Right lobe of liver (tissue), 6 donors: Measurements from ENCODE around the gene HSD17B12. TPM values are rescaled to one million over a fixed set of nuclear protein-coding genes. Genes with fewer than 3 reads are reported as not detected.

Source experiments
- ATAC-seq, 4 donors: fragments of 200-7000 bp; cut with Tn5 transposase; one replicate each; pipeline ENCODE4 v1.9.1; 2020; ENCODE audit warnings: mild to moderate bottlenecking in 4 of 4, moderate library complexity in 4 of 4
- DNase-seq, 3 donors: peaks; one replicate each; pipeline ENCODE4 v3.0.0-alpha.2; 2020
- H3K27ac ChIP-seq, 3 donors: fragments of 200-600 bp; one replicate each; pipeline ENCODE4 v1.8.0; 2022
- H3K27me3 ChIP-seq, 2 donors: fragments of 200-600 bp; one replicate each; pipeline ENCODE4 v1.8.0; 2022
- H3K36me3 ChIP-seq, 4 donors: fragments of 200-600 bp; sonication (generic) in 1 of 4; one replicate each; pipeline versions ENCODE4 v1.5.1 to v1.8.0; 2017 to 2022; ENCODE audit warnings: control low read depth in 1 of 4
- H3K4me1 ChIP-seq, 4 donors: fragments of 200-600 bp; sonication (generic) in 1 of 4; one replicate each; pipeline versions ENCODE4 v1.5.1 to v1.8.0; 2017 to 2022; ENCODE audit warnings: control low read depth in 1 of 4
- H3K4me3 ChIP-seq, 3 donors: fragments of 200-600 bp; one replicate each; pipeline ENCODE4 v1.8.0; 2022
- H3K9me3 ChIP-seq, 4 donors: fragments of 200-600 bp; sonication (generic) in 1 of 4; one replicate each; pipeline versions ENCODE4 v1.5.1 to v1.8.0; 2017 to 2022; ENCODE audit warnings: control low read depth in 1 of 4
- POLR2A ChIP-seq: fragments of 450-650 bp; IDR thresholded peaks from one replicate; pipeline ENCODE4 v1.6.1; 2017; ENCODE audit warnings: antibody characterized with exemption, mild to moderate bottlenecking
- WGBS: methylation state at CpG from one replicate; pipeline ENCODE4 v1.1.6; 2018; ENCODE audit warnings: low coverage, low lambda C conversion rate; ENCODE audit not compliant: insufficient coverage; ENCODE audit errors: missing lambda C conversion rate; 5-methylcytosine and 5-hydroxymethylcytosine counted together
- intact Hi-C, 2 donors: fragments of 100-400 bp; cut with DNase I; formaldehyde crosslinking; loops; one replicate each; pipeline versions ENCODE4 v1.11.2 to v1.14.1; 2022
- total RNA-seq, 6 experiments: library from RNA; depleted of rRNA in 2 of 6; stranded (reverse); fragments of >200 nt in 2 of 6; fragmentation: NEBNext Ultra II Directional in 3 of 6; extraction: Animal tissue kit (Norgen Biotek cat#: 25700) in 3 of 6; gene quantifications; one replicate each; pipeline versions ENCODE4 v1.1.0 to v1.2.4, GENCODE V29; 2016 to 2023
- TF ChIP-seq, protein P1 (sequence below), 4 donors: fragments of 200-600 bp in 3 of 4; fragments of 450-650 bp in 1 of 4; IDR thresholded peaks; one replicate each; pipeline versions ENCODE4 v1.5.1 to v1.8.0; 2016 to 2022; ENCODE audit warnings: antibody characterized with exemption in 4 of 4, mild to moderate bottlenecking in 2 of 4
- donor health status: DM: no; HTN: yes; CAD: no.
- donor health status: DM: no; HTN: no; CAD: no.
- donor health status: DM: no; HTN: no; CAD: no.
- donor health status: DM: no; HTN: yes; CAD: no.
- donor health status: DM: no; HTN: yes; CAD: no.

Gene HSD17B12
- total RNA-seq, 6 experiments from 2014 or later, result 68.3 to 107 (median 93.2) TPM

DNA sequence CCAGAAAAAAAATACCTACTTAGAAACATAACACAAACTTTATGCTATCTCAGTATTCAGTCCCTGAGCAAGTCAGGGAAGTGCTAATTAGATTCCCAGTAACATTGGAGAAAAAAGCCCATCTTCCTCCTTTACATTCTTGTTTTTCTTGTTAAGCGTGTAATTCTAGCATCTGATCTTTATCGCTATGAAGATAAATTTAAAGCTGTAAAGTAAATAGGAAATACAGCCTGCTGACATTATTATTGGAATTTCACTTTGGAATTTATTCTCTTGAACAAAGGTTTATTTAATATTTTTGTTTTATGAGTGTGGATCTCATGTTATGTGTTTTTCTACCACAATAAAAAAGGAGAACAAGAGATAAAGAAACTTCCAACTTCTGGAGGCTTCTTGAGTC is 214.0 kb downstream of the HSD17B12 start:
- ATAC-seq (no peak), DNase-seq (no peak)
- no peaks in the 10 kb centered on the region for H3K9me3 ChIP-seq
- no peaks in the 10 kb centered on the region for H3K27me3 ChIP-seq
- TF ChIP-seq, protein P1, sequence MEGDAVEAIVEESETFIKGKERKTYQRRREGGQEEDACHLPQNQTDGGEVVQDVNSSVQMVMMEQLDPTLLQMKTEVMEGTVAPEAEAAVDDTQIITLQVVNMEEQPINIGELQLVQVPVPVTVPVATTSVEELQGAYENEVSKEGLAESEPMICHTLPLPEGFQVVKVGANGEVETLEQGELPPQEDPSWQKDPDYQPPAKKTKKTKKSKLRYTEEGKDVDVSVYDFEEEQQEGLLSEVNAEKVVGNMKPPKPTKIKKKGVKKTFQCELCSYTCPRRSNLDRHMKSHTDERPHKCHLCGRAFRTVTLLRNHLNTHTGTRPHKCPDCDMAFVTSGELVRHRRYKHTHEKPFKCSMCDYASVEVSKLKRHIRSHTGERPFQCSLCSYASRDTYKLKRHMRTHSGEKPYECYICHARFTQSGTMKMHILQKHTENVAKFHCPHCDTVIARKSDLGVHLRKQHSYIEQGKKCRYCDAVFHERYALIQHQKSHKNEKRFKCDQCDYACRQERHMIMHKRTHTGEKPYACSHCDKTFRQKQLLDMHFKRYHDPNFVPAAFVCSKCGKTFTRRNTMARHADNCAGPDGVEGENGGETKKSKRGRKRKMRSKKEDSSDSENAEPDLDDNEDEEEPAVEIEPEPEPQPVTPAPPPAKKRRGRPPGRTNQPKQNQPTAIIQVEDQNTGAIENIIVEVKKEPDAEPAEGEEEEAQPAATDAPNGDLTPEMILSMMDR (IDR thresholded peaks at IDR 0.05), result no peak
- H3K36me3 ChIP-seq, result peaks cover 0 to 69% (median 16%) of the 10 kb centered on the region in 4 donors
- intact Hi-C loops, result loop anchor here (5.0 to 10.0 kb wide), 2 partner anchors 140 to 143 kb away; no protein-coding TSS in a partner anchor
- no peak overlapping the region for H3K27ac ChIP-seq
- H3K4me1 ChIP-seq, result peaks cover 0 to 7% (median 0%) of the 10 kb centered on the region in 4 donors
- no peak overlapping the region for H3K4me3 ChIP-seq
- 83% methylated on average over 2 of the region's 2 CpGs for WGBS

DNA sequence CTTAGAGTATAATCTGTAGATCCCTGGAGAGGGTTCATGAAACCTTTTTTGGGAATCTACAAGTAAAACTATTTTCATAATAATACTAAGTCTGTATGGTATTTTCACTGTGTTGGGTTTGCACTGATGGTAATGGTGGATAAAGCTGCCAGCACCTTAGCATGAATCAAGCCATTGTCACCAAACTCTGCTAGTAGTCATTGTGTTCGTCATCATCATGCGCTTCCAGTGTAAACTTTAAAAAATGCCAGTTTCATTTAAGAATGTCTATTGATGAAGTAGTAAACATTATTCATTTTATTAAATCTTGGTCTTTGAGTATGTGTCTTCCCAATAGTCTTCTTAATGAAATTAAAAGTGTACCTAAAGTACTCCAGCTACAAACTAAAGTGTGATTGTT is 215.1 kb downstream of the HSD17B12 start:
- TF ChIP-seq, protein P1 (IDR thresholded peaks at IDR 0.05), result no peak
- no peak for TF ChIP-seq POLR2A
- intact Hi-C loops, result loop anchor here in 1 of 2 donors (10.0 kb wide), 1 partner anchor 139 kb away; no protein-coding TSS in a partner anchor

DNA sequence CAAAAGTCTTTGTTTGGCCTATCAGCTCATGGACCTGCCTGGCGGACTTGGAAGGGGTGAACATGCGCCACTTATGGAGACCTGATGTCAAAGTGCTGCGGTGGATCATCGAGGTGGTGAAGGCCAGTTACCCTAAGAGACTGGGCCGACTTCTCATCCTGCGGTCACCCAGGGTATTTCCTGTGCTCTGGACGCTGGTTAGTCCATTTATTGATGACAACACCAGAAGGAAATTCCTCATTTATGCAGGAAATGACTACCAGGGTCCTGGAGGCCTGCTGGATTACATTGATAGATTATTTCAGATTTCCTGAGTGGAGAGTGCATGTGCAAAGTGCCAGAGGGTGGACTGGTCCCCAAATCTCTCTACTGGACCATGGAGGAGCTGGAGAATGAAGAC is 218.0 kb downstream of the HSD17B12 start:
- peak in 3 of 4 donors; percentile 25 to 62 (median 33) for ATAC-seq
- no peaks in the 10 kb centered on the region for H3K27me3 ChIP-seq
- TF ChIP-seq, protein P1 (IDR thresholded peaks at IDR 0.05), result no peak
- TF ChIP-seq POLR2A, result no peak
- H3K4me3 ChIP-seq, result no peak overlapping the region
- peaks cover 1 to 53% (median 4%) of the 10 kb centered on the region in 4 donors for H3K36me3 ChIP-seq
- H3K27ac ChIP-seq, result no peak overlapping the region
- 86% methylated on average over 4 of the region's 7 CpGs for WGBS
- no peaks in the 10 kb centered on the region for H3K9me3 ChIP-seq
- DNase-seq, result no peak
- no peaks in the 10 kb centered on the region for H3K4me1 ChIP-seq
- intact Hi-C loops, result loop anchor here in 1 of 2 donors (10.0 kb wide), 1 partner anchor 136 kb away; no protein-coding TSS in a partner anchor

More for the DNA sequence above, 215.1 kb downstream of the HSD17B12 start:
- Histone ChIP-seq H3K4me3 (no peak overlapping the region), H3K27ac (no peak overlapping the region), H3K9me3 (no peaks in the 10 kb centered on the region), H3K27me3 (no peaks in the 10 kb centered on the region), H3K4me1 (no peaks in the 10 kb centered on the region), H3K36me3 (peaks cover 0 to 64% (median 16%) of the 10 kb centered on the region in 4 donors)
- no peak for DNase-seq
- 96% methylated on average over 2 of the region's 2 CpGs for WGBS
- no peak for ATAC-seq

DNA sequence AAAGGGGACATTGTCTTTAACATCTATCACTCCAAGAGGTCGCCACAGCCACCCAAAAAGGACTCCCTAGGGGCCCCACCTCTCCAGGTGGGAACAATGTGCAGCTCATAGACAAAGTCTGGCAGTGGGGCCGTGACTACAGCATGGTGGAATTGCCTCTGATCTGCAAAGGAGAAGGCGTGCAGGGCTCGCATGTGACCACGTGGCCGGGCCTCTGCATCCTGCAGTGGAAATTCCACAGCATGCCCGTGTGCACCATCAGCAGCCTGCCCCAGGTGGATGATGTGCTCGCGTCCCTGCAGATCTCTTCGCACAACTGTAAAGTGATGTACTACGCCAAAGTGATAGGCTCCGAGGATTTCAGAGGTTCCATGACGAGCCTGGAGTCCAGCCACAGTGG is 218.6 kb downstream of the HSD17B12 start:
- peaks cover 0 to 51% (median 4%) of the 10 kb centered on the region in 4 donors for H3K36me3 ChIP-seq
- no peaks in the 10 kb centered on the region for H3K9me3 ChIP-seq
- no peaks in the 10 kb centered on the region for H3K4me1 ChIP-seq
- 50% methylated on average over 2 of the region's 13 CpGs for WGBS
- TF ChIP-seq, protein P1 (IDR thresholded peaks at IDR 0.05), result no peak
- TF ChIP-seq POLR2A, result no peak
- no peaks in the 10 kb centered on the region for H3K27me3 ChIP-seq
- no peak for DNase-seq
- no peak overlapping the region for H3K4me3 ChIP-seq
- no peak overlapping the region for H3K27ac ChIP-seq
- no peak for ATAC-seq
- intact Hi-C loops, result loop anchor here in 1 of 2 donors (10.0 kb wide), 1 partner anchor 136 kb away; no protein-coding TSS in a partner anchor
